HCT116 (cell line): ENCODE results near the gene SRPRA. TPM values are rescaled to one million over a fixed set of nuclear protein-coding genes. Genes with fewer than 3 reads are reported as not detected.

Source experiments
- ATAC-seq: fragments of 200-7000 bp; cut with Tn5 transposase; 2 replicates; pipeline ENCODE4 v1.9.1; 2020; ENCODE audit warnings: mild to moderate bottlenecking, moderate library complexity
- BruUV-seq: library from RNA; stranded (reverse); fragments of 400-500 nt; replicated peaks from 2 replicates; lab custom pipeline; 2021; lab: Mats Ljungman, UMichigan
- CTCF ChIA-PET: fragments of 300-600 bp; sonication (Branson Sonifier 250); formaldehyde crosslinking; loops from one replicate; lab custom pipeline; 2021; ENCODE audit warnings: antibody characterized with exemption; lab: Charles Lee
- POLR2A ChIA-PET: fragments of 300-600, 350-600 bp; sonication (Branson Sonifier 250); formaldehyde crosslinking; loops from one replicate; lab custom pipeline; 2021; ENCODE audit warnings: antibody characterized with exemption; lab: Charles Lee
- RAD21 ChIA-PET, 2 experiments: fragments of 300-600 bp; sonication (Branson Sonifier 250); formaldehyde crosslinking; loops; one replicate each; lab custom pipeline; 2023; ENCODE audit warnings: low total read pairs in 2 of 2; ENCODE audit not compliant: uncharacterized antibody in 2 of 2, unreplicated experiment in 2 of 2, low non-redundant PET in 1 of 2; lab: Charles Lee
- DNase-seq: peaks from one replicate; pipeline ENCODE4 v3.0.0-alpha.2; 2010; ENCODE audit warnings: low read depth, low spot score
- H2AFZ ChIP-seq: fragments of 200-600 bp; shearing (Covaris generic), sonication (generic); 2 replicates; pipeline ENCODE4 v1.6.1; 2017; ENCODE audit warnings: low read depth, mixed run types, mixed read lengths, antibody characterized with exemption, low read length; ENCODE audit not compliant: poor library complexity, severe bottlenecking
- H3K27ac ChIP-seq: 2 replicates; pipeline ENCODE4 v1.5.1; 2012; ENCODE audit warnings: low read depth, low read length
- H3K27me3 ChIP-seq: fragments of 200-600 bp; sonication (generic); 2 replicates; pipeline ENCODE4 v1.6.1; 2016; ENCODE audit warnings: mixed run types, low read length, mixed read lengths; ENCODE audit not compliant: insufficient read depth
- H3K36me3 ChIP-seq, 2 experiments: fragments of 200-500 bp in 1 of 2; fragments of 200-600 bp in 1 of 2; sonication (Bioruptor generic) in 1 of 2; sonication (generic) in 1 of 2; 2 replicates each; pipeline versions ENCODE4 v1.5.1 to v1.6.1; 2014 to 2016; ENCODE audit warnings: low read length in 2 of 2, inconsistent platforms in 1 of 2, mixed read lengths in 1 of 2, mixed run types in 1 of 2; ENCODE audit not compliant: insufficient read depth in 2 of 2, control insufficient read depth in 1 of 2
- H3K4me1 ChIP-seq, 2 experiments: fragments of 200-600 bp in 1 of 2; sonication (generic) in 1 of 2; 2 replicates each; pipeline versions ENCODE4 v1.5.1 to v1.6.1; 2012 to 2017; ENCODE audit warnings: low read length in 2 of 2, inconsistent platforms in 1 of 2, mild to moderate bottlenecking in 1 of 2, mixed read lengths in 1 of 2, mixed run types in 1 of 2, moderate library complexity in 1 of 2; ENCODE audit not compliant: insufficient read depth in 2 of 2, control insufficient read depth in 1 of 2
- H3K4me2 ChIP-seq: fragments of 200-600 bp; sonication (generic); 2 replicates; pipeline ENCODE4 v1.6.1; 2017; ENCODE audit warnings: mixed run types, low read length, mixed read lengths
- H3K4me3 ChIP-seq, 2 experiments: fragments of 200-600 bp in 1 of 2; sonication (generic) in 1 of 2; replicated peaks in 1 of 2; 2 replicates each; pipeline ENCODE4 v1.5.1; 2011 to 2016; ENCODE audit warnings: low read length in 2 of 2, control low read depth in 1 of 2, low read depth in 1 of 2, mild to moderate bottlenecking in 1 of 2, mixed read lengths in 1 of 2, mixed run types in 1 of 2
- H3K79me2 ChIP-seq: fragments of 200-600 bp; sonication (generic); 2 replicates; pipeline ENCODE4 v1.6.1; 2017; ENCODE audit warnings: mild to moderate bottlenecking, mixed run types, low read length, moderate library complexity, mixed read lengths; ENCODE audit not compliant: insufficient read depth
- H3K9ac ChIP-seq: fragments of 200-600 bp; sonication (generic); 2 replicates; pipeline ENCODE4 v1.6.1; 2016; ENCODE audit warnings: low read length, mixed read lengths
- H3K9me2 ChIP-seq: fragments of 200-600 bp; sonication (generic), shearing (Covaris generic); 2 replicates; pipeline ENCODE4 v1.6.1; 2017; ENCODE audit warnings: mixed run types, mild to moderate bottlenecking, moderate library complexity; ENCODE audit not compliant: insufficient read depth
- H3K9me3 ChIP-seq, 2 experiments: fragments of 200-500 bp in 1 of 2; fragments of 200-600 bp in 1 of 2; sonication (Bioruptor generic) in 1 of 2; sonication (generic) in 1 of 2; 2 replicates each; pipeline ENCODE4 v1.6.1; 2014 to 2017; ENCODE audit warnings: low read length in 2 of 2, mixed read lengths in 2 of 2, inconsistent platforms in 1 of 2, low read depth in 1 of 2, mild to moderate bottlenecking in 1 of 2, mixed run types in 1 of 2, moderate library complexity in 1 of 2; ENCODE audit not compliant: control insufficient read depth in 1 of 2, insufficient read depth in 1 of 2
- H4K20me1 ChIP-seq: fragments of 200-600 bp; sonication (generic), shearing (Covaris generic); 2 replicates; pipeline ENCODE4 v1.6.1; 2017; ENCODE audit warnings: mixed run types, mild to moderate bottlenecking, moderate library complexity; ENCODE audit not compliant: insufficient read depth
- CBX3 ChIP-seq: IDR thresholded peaks from 2 replicates; pipeline ENCODE4 v1.6.1; 2012; ENCODE audit warnings: low read depth
- CEBPB ChIP-seq: IDR thresholded peaks from 2 replicates; pipeline ENCODE4 v1.6.1; 2012; ENCODE audit warnings: low read depth
- CTCF ChIP-seq, 3 experiments: fragments of 200-600 bp in 1 of 3; sonication (generic) in 1 of 3; IDR thresholded peaks in 2 of 3; conservative IDR thresholded peaks in 1 of 3; 2 replicates each; pipeline ENCODE4 v1.5.1; 2012 to 2017; ENCODE audit warnings: low read depth in 2 of 3, low read length in 2 of 3, antibody characterized with exemption in 1 of 3, borderline replicate concordance in 1 of 3, control low read depth in 1 of 3, mild to moderate bottlenecking in 1 of 3, mixed read lengths in 1 of 3, mixed run types in 1 of 3, moderate library complexity in 1 of 3; ENCODE audit not compliant: insufficient read depth in 1 of 3
- EGR1 ChIP-seq: IDR thresholded peaks from 2 replicates; pipeline ENCODE4 v1.6.1; 2012; ENCODE audit warnings: low read depth
- ELF1 ChIP-seq: IDR thresholded peaks from 2 replicates; pipeline ENCODE4 v1.6.1; 2012; ENCODE audit warnings: low read depth, borderline replicate concordance
- EZH2 ChIP-seq: fragments of 200-600 bp; sonication (generic); IDR thresholded peaks from 2 replicates; pipeline ENCODE4 v1.6.1; 2017; ENCODE audit warnings: antibody characterized with exemption, mixed run types
- EZH2phosphoT487 ChIP-seq: fragments of 200-600 bp; IDR thresholded peaks from 2 replicates; pipeline ENCODE4 v1.6.1; 2018; ENCODE audit warnings: antibody characterized with exemption, borderline replicate concordance
- JUND ChIP-seq: IDR thresholded peaks from 2 replicates; pipeline ENCODE4 v1.6.1; 2012
- MAX ChIP-seq: IDR thresholded peaks from 2 replicates; pipeline ENCODE4 v1.6.1; 2012
- SIN3A ChIP-seq: IDR thresholded peaks from 2 replicates; pipeline ENCODE4 v1.6.1; 2012; ENCODE audit warnings: low read depth
- SP1 ChIP-seq: IDR thresholded peaks from 2 replicates; pipeline ENCODE4 v1.6.1; 2012; ENCODE audit warnings: low read depth
- SRF ChIP-seq: IDR thresholded peaks from 2 replicates; pipeline ENCODE4 v1.6.1; 2012; ENCODE audit warnings: low read depth
- TCF7L2 ChIP-seq: IDR thresholded peaks from 2 replicates; pipeline ENCODE4 v1.7.0; 2011; ENCODE audit warnings: borderline replicate concordance, inconsistent platforms; ENCODE audit not compliant: insufficient read depth, insufficient read length; ENCODE audit errors: extremely low read depth
- YY1 ChIP-seq: IDR thresholded peaks from 2 replicates; pipeline ENCODE4 v1.6.1; 2011; ENCODE audit warnings: low read length, low read depth, moderate library complexity, mild to moderate bottlenecking; ENCODE audit not compliant: insufficient replicate concordance; ENCODE audit errors: extremely low read depth
- ZFX ChIP-seq: fragments of 450-650 bp; IDR thresholded peaks from 2 replicates; pipeline ENCODE4 v1.6.1; 2017
- intact Hi-C: fragments of 100-400 bp; cut with micrococcal nuclease; formaldehyde crosslinking; loops from 2 replicates; pipeline ENCODE4 v1.10.0; 2022
- total RNA-seq: library from RNA; stranded (reverse); gene quantifications from one replicate; pipeline ENCODE4 v1.2.1, GENCODE V29; 2021; ENCODE audit not compliant: unreplicated experiment

The SRPRA gene
- total RNA-seq, 1 experiment from 2014 or later = 74.5 TPM

GRCh38 chr11:126254819-126255218 is 13.9 kb downstream of the SRPRA start:
- CTCF ChIA-PET = no interaction called here
- TF ChIP-seq ELF1 (no peak), YY1 (no peak), EGR1 (no peak), EZH2 (no peak), JUND (no peak), SIN3A (no peak), CTCF (IDR thresholded peaks at IDR 0.05 in 2 of 3, conservative IDR thresholded peaks at IDR 0.05 in 1 of 3; ENCODE audit: borderline replicate concordance in 1 of 3, insufficient read depth in 1 of 3, low read depth in 2 of 3, low read length in 2 of 3) (no peak), SP1 (no peak), CBX3 (no peak), CEBPB (no peak), SRF (no peak), MAX (no peak), EZH2phosphoT487 (no peak), TCF7L2 (no peak), ZFX (no peak)

More at GRCh38 chr11:126254819-126255218, 13.9 kb downstream of the SRPRA start:
- ATAC-seq (no peak), DNase-seq (no peak)
- Histone ChIP-seq H3K4me3 (no peak overlapping the region), H3K9me2 (no peaks in the 10 kb centered on the region), H3K27ac (no peak overlapping the region), H3K79me2 (no peaks in the 10 kb centered on the region), H3K36me3 (peaks cover 4 to 5% of the 10 kb centered on the region in 2 experiments; a peak in 2 of 4 replicates), H4K20me1 (no peaks in the 10 kb centered on the region), H3K9ac (no peak overlapping the region), H2AFZ (no peak overlapping the region), H3K27me3 (no peaks in the 10 kb centered on the region), H3K9me3 (no peaks in the 10 kb centered on the region), H3K4me1 (no peaks in the 10 kb centered on the region), H3K4me2 (no peak overlapping the region)
- BruUV-seq = no TSS peak
- intact Hi-C loops = no loop called here
- ChIA-PET RAD21 (no interaction called here), POLR2A (no interaction called here)
